ENCODE data around the gene C15orf39.
"Not testable (repeated sequence)": the region's sequence is repeated elsewhere in the genome, so short reads cannot be mapped to it uniquely, and the experiment has no call there.

The C15orf39 gene

GRCh38 chr15:75231836-75232235 is 30.2 kb downstream of the C15orf39 start:
- DNase-seq (ENCODE audit: low read depth in 2 of 2) = no peak

GRCh38 chr15:75232252-75232813 is 30.7 kb downstream of the C15orf39 start:
- no peak for DNase-seq (ENCODE audit: low read depth in 2 of 2)

GRCh38 chr15:75232826-75233503 is 31.3 kb downstream of the C15orf39 start:
- no peak for DNase-seq (ENCODE audit: low read depth in 2 of 2)

GRCh38 chr15:75233504-75234190 is 32.0 kb downstream of the C15orf39 start:
- DNase-seq (ENCODE audit: low read depth in 2 of 2) = no peak

GRCh38 chr15:75234191-75234810 is 32.6 kb downstream of the C15orf39 start:
- no peak for DNase-seq (ENCODE audit: low read depth in 2 of 2)

- no peak for DNase-seq (ENCODE audit: low read depth in 2 of 2)
Measured at GRCh38 chr15:75235051-75235673, 33.5 kb downstream of the C15orf39 start.

GRCh38 chr15:75235760-75236729 is 34.4 kb downstream of the C15orf39 start:
- DNase-seq (ENCODE audit: low read depth in 2 of 2) = no peak

GRCh38 chr15:75237316-75237982 is 35.8 kb downstream of the C15orf39 start:
- DNase-seq (ENCODE audit: low read depth in 2 of 2) = no peak

- DNase-seq (ENCODE audit: low read depth in 2 of 2) = no peak
Measured at GRCh38 chr15:75238150-75238549, 36.5 kb downstream of the C15orf39 start.

GRCh38 chr15:75245741-75246140 is 44.1 kb downstream of the C15orf39 start:
- not testable (repeated sequence) for DNase-seq (ENCODE audit: low read depth in 2 of 2)

- not testable (repeated sequence) for DNase-seq (ENCODE audit: low read depth in 2 of 2)
Measured at GRCh38 chr15:75248991-75249390, 47.3 kb downstream of the C15orf39 start.

- DNase-seq (ENCODE audit: low read depth in 2 of 2) = no peak
Measured at GRCh38 chr15:75249726-75250125, 48.0 kb downstream of the C15orf39 start.

- DNase-seq (ENCODE audit: low read depth in 2 of 2) = not testable (repeated sequence)
Measured at GRCh38 chr15:75251343-75251742, 49.7 kb downstream of the C15orf39 start.

- not testable (repeated sequence) for DNase-seq (ENCODE audit: low read depth in 2 of 2)
Measured at GRCh38 chr15:75252285-75252684, 50.6 kb downstream of the C15orf39 start.

GRCh38 chr15:75258034-75258433 is 56.4 kb downstream of the C15orf39 start, which contains the start of gene GOLGA6C:
Gene GOLGA6C (plus strand): TSS chr15:75258334. CDS start chr15:75258599, 265 bp downstream.
- DNase-seq (ENCODE audit: low read depth in 2 of 2) = not testable (repeated sequence)

- not testable (repeated sequence) for DNase-seq (ENCODE audit: low read depth in 2 of 2)
Measured at GRCh38 chr15:75258620-75259343, 57.1 kb downstream of the C15orf39 start.

GRCh38 chr15:75259873-75260272 is 58.2 kb downstream of the C15orf39 start:
- DNase-seq (ENCODE audit: low read depth in 2 of 2) = not testable (repeated sequence)

Data from stimulated activated CD8-positive, alpha-beta memory T cell treated with anti-CD3 and anti-CD28 coated beads, Interleukin-7, amount 100 ng/mL, for 1 hour (primary cell).